Measurements from ENCODE around the gene TBX2. TPM values are rescaled to one million over a fixed set of nuclear protein-coding genes. Genes with fewer than 3 reads are reported as not detected.

TBX2 gene
- total and polyA plus RNA-seq, 2 of the 13 experiments (the other 11 are each of a cell fraction or from before 2014, with no cell fraction given) = 2.8 to 15.3 TPM

DNA sequence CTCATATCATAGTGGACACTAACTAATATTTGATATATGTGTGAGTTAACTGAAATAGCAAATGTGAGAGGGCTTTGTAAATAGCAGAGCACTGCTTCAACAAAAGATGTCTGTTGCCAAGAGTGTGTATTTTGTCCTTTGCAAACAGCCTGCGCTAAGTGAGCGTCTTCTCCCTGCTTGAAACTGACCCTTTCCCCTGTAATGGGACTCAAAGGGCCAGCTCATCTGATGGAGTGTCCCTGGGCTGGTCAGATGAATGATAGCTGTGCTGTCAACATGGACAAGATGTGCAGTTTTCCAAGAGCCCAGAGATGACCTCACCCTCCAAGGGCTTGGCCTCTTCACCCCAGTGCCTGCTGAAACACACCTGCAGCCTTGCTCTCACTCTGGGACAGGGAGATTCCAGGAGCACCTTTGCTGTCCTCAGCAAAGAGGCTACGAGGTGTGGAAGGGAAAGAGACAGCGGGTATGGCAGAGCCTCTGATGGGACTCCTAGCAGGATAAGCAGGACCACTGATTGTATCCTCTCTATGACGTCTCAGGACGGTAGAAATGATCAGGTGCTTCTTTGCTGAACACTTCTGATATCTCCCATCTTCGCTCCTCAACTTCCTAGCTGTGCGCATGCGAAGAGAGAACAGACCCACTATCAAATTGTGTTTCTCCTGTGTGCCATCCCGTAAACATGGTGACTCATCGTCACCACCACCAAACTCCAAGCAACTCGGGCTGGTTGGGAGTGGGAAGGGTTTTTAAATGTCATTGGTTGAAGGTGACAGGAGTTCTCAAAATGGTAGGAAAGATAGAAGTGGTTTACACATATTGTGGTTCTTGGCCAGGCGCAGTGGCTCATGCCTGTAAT is 35.8 kb upstream of the TBX2 start (continued):
- TF ChIP-seq ZNF678 (CRISPR knock-in tag; IDR thresholded peaks at IDR 0.05) (no peak), ZBTB1 (CRISPR knock-in tag; IDR thresholded peaks at IDR 0.05; ENCODE audit: borderline replicate concordance) (no peak)

DNA sequence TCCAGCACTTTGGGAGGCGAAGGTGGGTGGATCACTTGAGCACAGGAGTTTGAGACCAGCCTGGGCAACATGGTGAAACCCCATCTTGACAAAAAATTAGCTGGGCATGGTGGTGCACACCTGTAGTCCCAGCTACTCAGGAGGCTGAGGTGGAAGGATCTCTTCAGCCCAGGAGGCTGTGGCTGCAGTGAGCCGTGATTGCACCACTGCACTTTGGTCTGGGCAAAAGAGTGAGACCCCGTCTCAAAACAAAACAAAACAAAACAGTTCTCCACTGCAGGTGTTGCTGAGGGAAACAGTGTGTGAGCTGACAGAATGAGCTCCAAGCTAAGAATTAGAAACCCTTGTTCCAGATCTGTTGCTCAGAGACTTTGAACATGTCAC is 35.2 kb upstream of the TBX2 start:
- intact Hi-C loops (cut with micrococcal nuclease; ENCODE audit: unreplicated experiment) (no loop called here), in situ Hi-C loops (cut with HindIII; ENCODE audit: extremely low pct_ligation_motif_present, low pct_unique_long_range_greater_than_20kb) (no loop called here)
- ChIA-PET CTCF (ENCODE audit: low intra/inter-chr PET ratio, low total read pairs) (no interaction called here), POLR2A (interaction anchor here (1.6 to 6.3 kb wide), 7 partner anchors 8 to 48 kb away, joined by 5 to 56 read pairs (median 22); partner anchors contain the start of gene TBX2)
- Histone ChIP-seq H3K79me2 (ENCODE audit: insufficient read depth, low read length) (no peaks in the 10 kb centered on the region), H2AFZ (ENCODE audit: low read length) (no peak overlapping the region), H3K4me2 (ENCODE audit: low read depth, low read length) (peak overlapping the region; percentile 77), H3K4me1 (ENCODE audit: insufficient read depth, low read length) (peaks cover 100% of the 10 kb centered on the region), H4K20me1 (ENCODE audit: insufficient read depth, low read length) (no peaks in the 10 kb centered on the region), H3K4me3 (replicated peaks in 1 of 3; ENCODE audit: insufficient read depth in 1 of 3, low read depth in 2 of 3, low read length in 3 of 3) (0 out of 6 replicates have a peak overlapping the region, but pooled peaks of 1 of the 3 experiments have one; percentile 46), H3K36me3 (replicated peaks in 1 of 2; ENCODE audit: control insufficient read depth in 1 of 2, insufficient read depth in 2 of 2, low read length in 2 of 2) (no peaks in the 10 kb centered on the region), H3K27me3 (ENCODE audit: control insufficient read depth in 1 of 2, insufficient read depth in 2 of 2, low read length in 2 of 2) (no peaks in the 10 kb centered on the region), H3K27ac (ENCODE audit: extremely low read length, insufficient read depth, low read length) (peak overlapping the region; percentile 89), H3K9ac (ENCODE audit: insufficient read depth, low read depth, low read length) (peak overlapping the region; percentile 67), H3K9me3 (ENCODE audit: low read length) (no peaks in the 10 kb centered on the region)
- ATAC-seq (no peak), DNase-seq (ENCODE audit: low spot score) (peak; percentile 23), FAIRE-seq (no peak)
- no TSS peak for BruUV-seq (replicated peaks)
- 35% methylated on average over 3 of the region's 3 CpGs for WGBS (ENCODE audit: low lambda C conversion rate)
- TF ChIP-seq, protein P1, sequence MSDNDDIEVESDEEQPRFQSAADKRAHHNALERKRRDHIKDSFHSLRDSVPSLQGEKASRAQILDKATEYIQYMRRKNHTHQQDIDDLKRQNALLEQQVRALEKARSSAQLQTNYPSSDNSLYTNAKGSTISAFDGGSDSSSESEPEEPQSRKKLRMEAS (IDR thresholded peaks at IDR 0.05) = no peak
- TF ChIP-seq HBP1 (CRISPR knock-in tag; IDR thresholded peaks at IDR 0.05; ENCODE audit: low read depth) (no peak), ZNF788 (CRISPR knock-in tag; IDR thresholded peaks at IDR 0.05; ENCODE audit: borderline replicate concordance) (0 out of 2 replicates have a peak, but pooled peaks have one; percentile 43), ZNF276 (CRISPR knock-in tag; IDR thresholded peaks at IDR 0.05; ENCODE audit: low read depth) (no peak), XRCC5 (optimal IDR thresholded peaks at IDR 0.05; ENCODE audit: low read length) (no peak), ZNF30 (CRISPR knock-in tag; IDR thresholded peaks at IDR 0.05) (no peak), ZNF780A (CRISPR knock-in tag; IDR thresholded peaks at IDR 0.05) (no peak), ZMYM2 (CRISPR knock-in tag; IDR thresholded peaks at IDR 0.05) (no peak), ZNF253 (CRISPR knock-in tag; IDR thresholded peaks at IDR 0.05; ENCODE audit: borderline replicate concordance) (no peak)
- TF ChIP-seq, protein P2, sequence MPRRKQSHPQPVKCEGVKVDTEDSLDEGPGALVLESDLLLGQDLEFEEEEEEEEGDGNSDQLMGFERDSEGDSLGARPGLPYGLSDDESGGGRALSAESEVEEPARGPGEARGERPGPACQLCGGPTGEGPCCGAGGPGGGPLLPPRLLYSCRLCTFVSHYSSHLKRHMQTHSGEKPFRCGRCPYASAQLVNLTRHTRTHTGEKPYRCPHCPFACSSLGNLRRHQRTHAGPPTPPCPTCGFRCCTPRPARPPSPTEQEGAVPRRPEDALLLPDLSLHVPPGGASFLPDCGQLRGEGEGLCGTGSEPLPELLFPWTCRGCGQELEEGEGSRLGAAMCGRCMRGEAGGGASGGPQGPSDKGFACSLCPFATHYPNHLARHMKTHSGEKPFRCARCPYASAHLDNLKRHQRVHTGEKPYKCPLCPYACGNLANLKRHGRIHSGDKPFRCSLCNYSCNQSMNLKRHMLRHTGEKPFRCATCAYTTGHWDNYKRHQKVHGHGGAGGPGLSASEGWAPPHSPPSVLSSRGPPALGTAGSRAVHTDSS (CRISPR knock-in tag; conservative IDR thresholded peaks at IDR 0.05) = no peak
